MM.1S (cell line): ENCODE measurements around the gene RNLS.

Experiments used
- DNase-seq: peaks from one replicate; pipeline ENCODE4 v3.0.0-alpha.2; 2015
- H2AFZ ChIP-seq: fragments of 300-600 bp; sonication (generic); 2 replicates; pipeline ENCODE4 v1.6.0; 2016; ENCODE audit warnings: antibody characterized with exemption, low read length
- H3F3A ChIP-seq: fragments of 300-600 bp; sonication (generic); 2 replicates; pipeline ENCODE4 v1.6.1; 2016; ENCODE audit warnings: mild to moderate bottlenecking, antibody characterized with exemption, low read length, moderate library complexity, mixed read lengths; ENCODE audit not compliant: insufficient read depth
- H3K27ac ChIP-seq: fragments of 300-600 bp; sonication (generic); 2 replicates; pipeline ENCODE4 v1.5.1; 2016; ENCODE audit warnings: mild to moderate bottlenecking, low read length
- H3K27me3 ChIP-seq: fragments of 300-600 bp; sonication (generic); replicated peaks from 2 replicates; pipeline ENCODE4 v1.6.0; 2016; ENCODE audit warnings: low read length; ENCODE audit not compliant: insufficient read depth
- H3K36me3 ChIP-seq: fragments of 300-600 bp; sonication (generic); replicated peaks from 2 replicates; pipeline ENCODE4 v1.6.1; 2016; ENCODE audit warnings: mild to moderate bottlenecking, low read length, mixed read lengths; ENCODE audit not compliant: insufficient read depth
- H3K4me1 ChIP-seq: fragments of 300-600 bp; sonication (generic); 2 replicates; pipeline ENCODE4 v1.6.1; 2016; ENCODE audit warnings: low read length, mixed read lengths
- H3K4me2 ChIP-seq: fragments of 300-600 bp; sonication (generic); 2 replicates; pipeline ENCODE4 v1.6.0; 2016; ENCODE audit warnings: low read depth, low read length
- H3K4me3 ChIP-seq: fragments of 300-600 bp; sonication (generic); 2 replicates; pipeline ENCODE4 v1.5.1; 2016; ENCODE audit warnings: low read length, mixed read lengths
- H3K79me2 ChIP-seq: fragments of 300-600 bp; sonication (generic); 2 replicates; pipeline ENCODE4 v1.6.1; 2016; ENCODE audit warnings: mixed run types, low read length, mixed read lengths
- H3K9ac ChIP-seq: fragments of 300-600 bp; sonication (generic); 2 replicates; pipeline ENCODE4 v1.6.1; 2016; ENCODE audit warnings: low read length, mixed read lengths
- H3K9me2 ChIP-seq: fragments of 300-600 bp; sonication (generic); replicated peaks from 2 replicates; pipeline ENCODE4 v1.6.1; 2016; ENCODE audit warnings: mild to moderate bottlenecking, low read length, mixed read lengths; ENCODE audit not compliant: insufficient read depth
- H3K9me3 ChIP-seq: fragments of 300-600 bp; sonication (generic); replicated peaks from 2 replicates; pipeline ENCODE4 v1.6.1; 2016; ENCODE audit warnings: mild to moderate bottlenecking, low read length, mixed read lengths; ENCODE audit not compliant: insufficient read depth
- H4K20me1 ChIP-seq: fragments of 300-600 bp; sonication (generic); 2 replicates; pipeline ENCODE4 v1.6.1; 2016; ENCODE audit warnings: mild to moderate bottlenecking, low read length, moderate library complexity, mixed read lengths; ENCODE audit not compliant: insufficient read depth
- EZH2 ChIP-seq: fragments of 300-600 bp; sonication (generic); optimal IDR thresholded peaks from 2 replicates; pipeline ENCODE3; 2017; ENCODE audit warnings: low read depth, mild to moderate bottlenecking, antibody characterized with exemption, low read length, mixed read lengths
- EZH2phosphoT487 ChIP-seq: fragments of 300-600 bp; sonication (generic); IDR thresholded peaks from 2 replicates; pipeline ENCODE4 v1.6.1; 2018; ENCODE audit warnings: antibody characterized with exemption, low read length
- TF ChIP-seq, protein P1 (sequence below): fragments of 300-600 bp; sonication (generic); IDR thresholded peaks from 2 replicates; pipeline ENCODE4 v1.5.1; 2016; ENCODE audit warnings: antibody characterized with exemption, low read length, mixed read lengths

The RNLS gene

DNA sequence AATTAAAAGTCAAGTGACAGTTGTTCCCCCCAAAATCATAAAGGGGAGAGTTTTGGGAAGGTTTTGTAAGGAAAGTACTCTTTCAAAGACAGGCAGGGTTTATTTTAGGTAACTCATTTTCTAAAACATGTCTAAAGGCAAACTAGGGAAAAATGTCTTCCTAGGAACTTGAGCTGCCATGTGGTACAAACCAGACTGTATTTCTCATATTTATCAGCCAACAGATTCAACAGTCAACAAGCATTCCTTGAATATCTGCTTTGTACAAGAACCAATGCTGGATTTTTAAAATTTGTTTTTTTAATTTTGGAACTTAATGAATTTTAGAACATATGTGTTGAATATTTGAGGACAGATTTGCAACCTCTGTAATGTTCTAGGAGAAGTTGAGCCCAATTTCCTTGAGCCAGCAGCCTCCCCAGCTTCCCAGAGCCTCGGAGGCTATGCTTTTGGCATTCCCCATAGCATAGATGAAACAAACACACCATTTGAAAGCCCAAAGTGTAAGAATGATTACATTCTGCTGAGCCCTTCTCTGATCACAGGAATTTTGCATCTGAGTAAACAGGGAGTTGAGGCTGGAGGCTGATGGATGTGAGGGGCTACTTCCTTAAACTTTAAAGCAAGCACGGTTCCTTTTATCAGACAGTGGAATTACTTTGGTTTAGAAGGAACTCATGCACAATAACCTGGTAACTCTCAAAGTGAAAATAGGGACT lies 345.1 kb downstream of the RNLS start:
- no peak overlapping the region for H3K4me3 ChIP-seq
- DNase-seq: no peak
- no peaks in the 10 kb centered on the region for H3K9me2 ChIP-seq
- H3K4me1 ChIP-seq: no peaks in the 10 kb centered on the region
- no peak overlapping the region for H3K4me2 ChIP-seq
- H3K27ac ChIP-seq: no peak overlapping the region
- H3F3A ChIP-seq: no peaks in the 10 kb centered on the region
- no peaks in the 10 kb centered on the region for H4K20me1 ChIP-seq
- no peaks in the 10 kb centered on the region for H3K27me3 ChIP-seq
- H3K9me3 ChIP-seq: no peaks in the 10 kb centered on the region
- no peak overlapping the region for H2AFZ ChIP-seq
- H3K79me2 ChIP-seq: no peaks in the 10 kb centered on the region
- TF ChIP-seq, protein P1, sequence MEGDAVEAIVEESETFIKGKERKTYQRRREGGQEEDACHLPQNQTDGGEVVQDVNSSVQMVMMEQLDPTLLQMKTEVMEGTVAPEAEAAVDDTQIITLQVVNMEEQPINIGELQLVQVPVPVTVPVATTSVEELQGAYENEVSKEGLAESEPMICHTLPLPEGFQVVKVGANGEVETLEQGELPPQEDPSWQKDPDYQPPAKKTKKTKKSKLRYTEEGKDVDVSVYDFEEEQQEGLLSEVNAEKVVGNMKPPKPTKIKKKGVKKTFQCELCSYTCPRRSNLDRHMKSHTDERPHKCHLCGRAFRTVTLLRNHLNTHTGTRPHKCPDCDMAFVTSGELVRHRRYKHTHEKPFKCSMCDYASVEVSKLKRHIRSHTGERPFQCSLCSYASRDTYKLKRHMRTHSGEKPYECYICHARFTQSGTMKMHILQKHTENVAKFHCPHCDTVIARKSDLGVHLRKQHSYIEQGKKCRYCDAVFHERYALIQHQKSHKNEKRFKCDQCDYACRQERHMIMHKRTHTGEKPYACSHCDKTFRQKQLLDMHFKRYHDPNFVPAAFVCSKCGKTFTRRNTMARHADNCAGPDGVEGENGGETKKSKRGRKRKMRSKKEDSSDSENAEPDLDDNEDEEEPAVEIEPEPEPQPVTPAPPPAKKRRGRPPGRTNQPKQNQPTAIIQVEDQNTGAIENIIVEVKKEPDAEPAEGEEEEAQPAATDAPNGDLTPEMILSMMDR: no peak
- no peak for TF ChIP-seq EZH2
- no peak for TF ChIP-seq EZH2phosphoT487
- no peaks in the 10 kb centered on the region for H3K36me3 ChIP-seq
- no peak overlapping the region for H3K9ac ChIP-seq

DNA sequence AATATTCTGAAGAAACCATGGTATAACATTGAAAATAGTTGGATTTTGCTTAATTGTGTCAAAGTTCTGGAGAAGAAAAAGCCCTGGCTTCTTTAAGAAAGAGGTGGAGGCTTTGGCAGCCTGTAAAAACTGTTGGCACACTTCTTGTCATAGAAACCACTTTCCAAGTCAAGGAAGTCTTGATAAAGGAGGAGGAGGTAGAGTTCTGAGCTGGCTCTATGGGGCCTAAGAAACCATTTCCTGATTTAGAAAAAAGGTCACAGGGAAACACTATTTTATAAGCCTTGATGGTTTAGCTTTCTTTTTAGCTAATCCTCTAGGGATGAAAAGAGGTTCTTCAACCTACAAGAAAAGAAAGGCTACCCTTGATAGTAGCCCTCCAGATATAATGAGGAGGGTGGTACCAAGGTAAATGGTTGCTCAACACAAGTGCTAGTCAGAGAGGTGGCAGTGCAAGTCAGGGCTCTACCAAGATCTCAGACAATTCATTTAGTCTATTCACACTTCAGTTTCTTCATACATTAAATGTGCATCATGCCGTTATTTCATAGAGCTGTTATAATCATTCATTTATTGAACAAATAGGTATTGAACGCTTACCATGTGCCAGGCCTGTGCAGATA lies 346.9 kb downstream of the RNLS start:
- no peak overlapping the region for H3K4me3 ChIP-seq
- H3K27me3 ChIP-seq: no peaks in the 10 kb centered on the region
- no peak overlapping the region for H3K4me2 ChIP-seq
- H3K79me2 ChIP-seq: no peaks in the 10 kb centered on the region
- no peak for TF ChIP-seq EZH2
- TF ChIP-seq EZH2phosphoT487: no peak
- TF ChIP-seq, protein P1: no peak
- no peak overlapping the region for H3K9ac ChIP-seq
- no peaks in the 10 kb centered on the region for H3K4me1 ChIP-seq
- H3K9me2 ChIP-seq: no peaks in the 10 kb centered on the region
- H3K36me3 ChIP-seq: no peaks in the 10 kb centered on the region
- DNase-seq: no peak
- H3F3A ChIP-seq: no peaks in the 10 kb centered on the region
- no peaks in the 10 kb centered on the region for H3K9me3 ChIP-seq
- H3K27ac ChIP-seq: no peak overlapping the region
- H4K20me1 ChIP-seq: no peaks in the 10 kb centered on the region
- no peak overlapping the region for H2AFZ ChIP-seq

DNA sequence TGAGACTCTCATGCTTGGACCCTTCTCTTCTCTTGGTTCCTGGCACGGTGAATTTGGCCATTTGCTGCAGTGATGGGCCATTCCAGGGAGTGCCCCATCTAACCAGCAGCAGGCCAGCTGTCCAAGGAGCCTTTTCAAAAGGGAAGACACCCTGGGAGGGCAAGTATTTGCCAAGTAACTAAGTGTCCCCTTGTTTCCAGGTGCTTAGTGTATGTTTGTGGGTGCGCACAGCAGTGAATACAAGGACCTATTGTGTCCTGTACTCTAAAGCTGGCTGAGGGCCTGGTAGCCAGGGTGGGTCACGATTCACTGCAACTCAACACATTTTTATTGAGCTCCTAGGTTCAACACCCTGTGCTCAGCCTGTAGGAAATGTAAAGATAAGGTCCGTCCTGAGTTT lies 348.8 kb downstream of the RNLS start:
- no peaks in the 10 kb centered on the region for H3K79me2 ChIP-seq
- H3K36me3 ChIP-seq: no peaks in the 10 kb centered on the region
- H3K4me1 ChIP-seq: no peaks in the 10 kb centered on the region
- H3F3A ChIP-seq: no peaks in the 10 kb centered on the region
- H3K4me2 ChIP-seq: no peak overlapping the region
- no peak for DNase-seq
- no peak overlapping the region for H3K27ac ChIP-seq
- no peaks in the 10 kb centered on the region for H4K20me1 ChIP-seq
- TF ChIP-seq EZH2phosphoT487: no peak
- TF ChIP-seq EZH2: no peak
- TF ChIP-seq, protein P1: no peak
- no peak overlapping the region for H2AFZ ChIP-seq
- H3K4me3 ChIP-seq: no peak overlapping the region
- no peaks in the 10 kb centered on the region for H3K27me3 ChIP-seq
- no peak overlapping the region for H3K9ac ChIP-seq
- H3K9me3 ChIP-seq: no peaks in the 10 kb centered on the region
- no peaks in the 10 kb centered on the region for H3K9me2 ChIP-seq
